GM23338 (cell line): ENCODE measurements around the gene NF1. TPM values are rescaled to one million over a fixed set of nuclear protein-coding genes. Genes with fewer than 3 reads are reported as not detected.

Experiments
- ATAC-seq: fragments of 200-7000 bp; cut with Tn5 transposase; 3 replicates; pipeline ENCODE4 v1.9.1; 2020
- DNase-seq: peaks from one replicate; pipeline ENCODE4 v3.0.0-alpha.2; 2015; ENCODE audit warnings: low spot score
- H2AFZ ChIP-seq: fragments of 200-600 bp; sonication (generic); 2 replicates; pipeline ENCODE4 v1.8.0; 2016; ENCODE audit warnings: antibody characterized with exemption, mild to moderate bottlenecking, moderate library complexity
- H3F3A ChIP-seq: fragments of 200-600 bp; sonication (generic); replicated peaks from 2 replicates; pipeline ENCODE4 v1.8.0; 2017; ENCODE audit warnings: antibody characterized with exemption, mixed run types, low read depth
- H3K27ac ChIP-seq: fragments of 200-600 bp; sonication (generic); 2 replicates; pipeline ENCODE4 v1.6.1; 2016; ENCODE audit warnings: low read depth
- H3K27me3 ChIP-seq: fragments of 200-600 bp; sonication (generic); 2 replicates; pipeline ENCODE4 v1.8.0; 2016; ENCODE audit warnings: mild to moderate bottlenecking, mixed run types, moderate library complexity; ENCODE audit not compliant: insufficient read depth
- H3K36me3 ChIP-seq: fragments of 200-600 bp; sonication (generic); 2 replicates; pipeline ENCODE4 v1.8.0; 2016; ENCODE audit warnings: mild to moderate bottlenecking; ENCODE audit not compliant: insufficient read depth
- H3K4me1 ChIP-seq: fragments of 200-600 bp; sonication (generic); 2 replicates; pipeline ENCODE4 v1.8.0; 2016; ENCODE audit warnings: mild to moderate bottlenecking, moderate library complexity; ENCODE audit not compliant: insufficient read depth
- H3K4me2 ChIP-seq: fragments of 200-600 bp; sonication (generic); 2 replicates; pipeline ENCODE4 v1.7.1; 2017; ENCODE audit warnings: mixed run types
- H3K4me3 ChIP-seq: fragments of 200-600 bp; sonication (generic); 2 replicates; pipeline ENCODE4 v1.6.1; 2016; ENCODE audit warnings: mixed run types
- H3K79me2 ChIP-seq: fragments of 200-600 bp; sonication (generic); replicated peaks from 2 replicates; pipeline ENCODE4 v1.8.0; 2017; ENCODE audit warnings: mild to moderate bottlenecking; ENCODE audit not compliant: insufficient read depth
- H3K9me2 ChIP-seq: fragments of 200-600 bp; sonication (generic); 2 replicates; pipeline ENCODE4 v1.8.0; 2017; ENCODE audit not compliant: insufficient read depth
- H4K20me1 ChIP-seq: fragments of 200-600 bp; sonication (generic); replicated peaks from 2 replicates; pipeline ENCODE4 v1.8.0; 2017; ENCODE audit warnings: mild to moderate bottlenecking; ENCODE audit not compliant: insufficient read depth
- H3K27ac Mint-ChIP-seq: 2 replicates; pipeline ENCODE4 v1.8.0; 2020; ENCODE audit warnings: inconsistent platforms, mild to moderate bottlenecking, moderate library complexity, mixed read lengths
- H3K27me3 Mint-ChIP-seq: 3 replicates; pipeline ENCODE4 v1.8.0; 2022; ENCODE audit warnings: low read depth, mild to moderate bottlenecking, moderate library complexity, mixed read lengths, inconsistent platforms; ENCODE audit not compliant: insufficient read depth, poor library complexity
- H3K36me3 Mint-ChIP-seq: 3 replicates; pipeline ENCODE4 v1.8.0; 2021; ENCODE audit warnings: low read depth, mild to moderate bottlenecking, inconsistent platforms, moderate library complexity, mixed read lengths
- H3K4me1 Mint-ChIP-seq: 3 replicates; pipeline ENCODE4 v1.8.0; 2020; ENCODE audit warnings: mild to moderate bottlenecking, inconsistent platforms, mixed read lengths
- H3K4me3 Mint-ChIP-seq: 3 replicates; pipeline ENCODE4 v1.8.0; 2021; ENCODE audit warnings: moderate library complexity, mild to moderate bottlenecking, inconsistent platforms, mixed read lengths
- H3K9me3 Mint-ChIP-seq: 3 replicates; pipeline ENCODE4 v1.8.0; 2020; ENCODE audit warnings: moderate library complexity, mild to moderate bottlenecking, inconsistent platforms, mixed read lengths
- EZH2phosphoT487 ChIP-seq: fragments of 200-600 bp; sonication (generic); IDR thresholded peaks from one replicate; pipeline ENCODE4 v1.8.1; 2018; ENCODE audit warnings: antibody characterized with exemption; ENCODE audit not compliant: unreplicated experiment
- JUNB ChIP-seq: IDR thresholded peaks from one replicate; pipeline ENCODE4 v1.6.1; 2016; ENCODE audit warnings: antibody characterized with exemption; ENCODE audit not compliant: unreplicated experiment
- NANOG ChIP-seq: IDR thresholded peaks from 2 replicates; pipeline ENCODE4 v1.6.1; 2016; ENCODE audit warnings: antibody characterized with exemption, borderline replicate concordance
- ZNF114 ChIP-seq: fragments of 250-450 bp; sonication (Bioruptor Pico); IDR thresholded peaks from 2 replicates; pipeline ENCODE4 v1.5.0; 2020; ENCODE audit warnings: mild to moderate bottlenecking, moderate library complexity
- polyA plus RNA-seq: library from polyadenylated mRNA; unstranded; fragments of >200 nt; fragmentation: Nextera tagmentation; extraction: Ambion mirVana; gene quantifications from 2 replicates; pipeline ENCODE4 v1.2.1, GENCODE V29; 2016
- total RNA-seq: library from RNA; depleted of rRNA; stranded (reverse); fragments of >200 nt; shearing (Covaris generic); gene quantifications from 2 replicates; pipeline ENCODE4 v1.2.3, GENCODE V29; 2014
- TF ChIP-seq, protein P1 (sequence below): fragments of 250-450 bp; sonication (Bioruptor Pico); IDR thresholded peaks from 2 replicates; pipeline ENCODE4 v1.5.0; 2020; ENCODE audit warnings: mild to moderate bottlenecking, moderate library complexity
- TF ChIP-seq, protein P2 (sequence below): IDR thresholded peaks from 2 replicates; pipeline ENCODE4 v1.6.1; 2016; ENCODE audit warnings: antibody characterized with exemption
- TF ChIP-seq, protein P3 (sequence below), 2 experiments: fragments of 200-600 bp in 1 of 2; sonication (generic) in 1 of 2; conservative IDR thresholded peaks; 2 replicates each; pipeline versions ENCODE4 v1.5.1 to v1.6.1; 2016 to 2017; ENCODE audit warnings: antibody characterized with exemption in 2 of 2, low read depth in 2 of 2, mild to moderate bottlenecking in 2 of 2, moderate library complexity in 1 of 2

NF1 gene
- total and polyA plus RNA-seq, 2 experiments from 2014 or later, result 16.3 to 49.7 TPM

DNA sequence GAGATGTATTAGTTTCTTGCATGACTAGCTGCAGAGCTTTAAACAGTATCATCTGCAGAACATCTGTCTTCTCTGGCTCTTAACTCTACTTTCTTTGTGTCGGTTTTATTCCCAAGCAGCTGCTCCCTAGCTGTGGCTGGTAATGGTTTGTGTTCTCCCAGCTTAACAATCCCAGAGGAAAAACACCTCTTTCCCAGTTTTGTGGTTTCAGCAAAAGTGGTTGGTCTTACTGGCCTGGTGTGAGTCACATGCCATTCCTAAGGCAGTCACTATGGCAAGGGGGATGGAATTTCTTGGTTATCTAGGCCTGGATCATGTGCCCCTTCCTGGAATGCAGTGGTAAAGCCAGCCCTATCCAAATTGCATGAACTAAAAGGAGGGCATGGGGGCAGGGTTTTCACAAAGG, 174.8 kb downstream of the NF1 start:
- no peak for TF ChIP-seq EZH2phosphoT487
- TF ChIP-seq NANOG, result no peak
- TF ChIP-seq, protein P1, sequence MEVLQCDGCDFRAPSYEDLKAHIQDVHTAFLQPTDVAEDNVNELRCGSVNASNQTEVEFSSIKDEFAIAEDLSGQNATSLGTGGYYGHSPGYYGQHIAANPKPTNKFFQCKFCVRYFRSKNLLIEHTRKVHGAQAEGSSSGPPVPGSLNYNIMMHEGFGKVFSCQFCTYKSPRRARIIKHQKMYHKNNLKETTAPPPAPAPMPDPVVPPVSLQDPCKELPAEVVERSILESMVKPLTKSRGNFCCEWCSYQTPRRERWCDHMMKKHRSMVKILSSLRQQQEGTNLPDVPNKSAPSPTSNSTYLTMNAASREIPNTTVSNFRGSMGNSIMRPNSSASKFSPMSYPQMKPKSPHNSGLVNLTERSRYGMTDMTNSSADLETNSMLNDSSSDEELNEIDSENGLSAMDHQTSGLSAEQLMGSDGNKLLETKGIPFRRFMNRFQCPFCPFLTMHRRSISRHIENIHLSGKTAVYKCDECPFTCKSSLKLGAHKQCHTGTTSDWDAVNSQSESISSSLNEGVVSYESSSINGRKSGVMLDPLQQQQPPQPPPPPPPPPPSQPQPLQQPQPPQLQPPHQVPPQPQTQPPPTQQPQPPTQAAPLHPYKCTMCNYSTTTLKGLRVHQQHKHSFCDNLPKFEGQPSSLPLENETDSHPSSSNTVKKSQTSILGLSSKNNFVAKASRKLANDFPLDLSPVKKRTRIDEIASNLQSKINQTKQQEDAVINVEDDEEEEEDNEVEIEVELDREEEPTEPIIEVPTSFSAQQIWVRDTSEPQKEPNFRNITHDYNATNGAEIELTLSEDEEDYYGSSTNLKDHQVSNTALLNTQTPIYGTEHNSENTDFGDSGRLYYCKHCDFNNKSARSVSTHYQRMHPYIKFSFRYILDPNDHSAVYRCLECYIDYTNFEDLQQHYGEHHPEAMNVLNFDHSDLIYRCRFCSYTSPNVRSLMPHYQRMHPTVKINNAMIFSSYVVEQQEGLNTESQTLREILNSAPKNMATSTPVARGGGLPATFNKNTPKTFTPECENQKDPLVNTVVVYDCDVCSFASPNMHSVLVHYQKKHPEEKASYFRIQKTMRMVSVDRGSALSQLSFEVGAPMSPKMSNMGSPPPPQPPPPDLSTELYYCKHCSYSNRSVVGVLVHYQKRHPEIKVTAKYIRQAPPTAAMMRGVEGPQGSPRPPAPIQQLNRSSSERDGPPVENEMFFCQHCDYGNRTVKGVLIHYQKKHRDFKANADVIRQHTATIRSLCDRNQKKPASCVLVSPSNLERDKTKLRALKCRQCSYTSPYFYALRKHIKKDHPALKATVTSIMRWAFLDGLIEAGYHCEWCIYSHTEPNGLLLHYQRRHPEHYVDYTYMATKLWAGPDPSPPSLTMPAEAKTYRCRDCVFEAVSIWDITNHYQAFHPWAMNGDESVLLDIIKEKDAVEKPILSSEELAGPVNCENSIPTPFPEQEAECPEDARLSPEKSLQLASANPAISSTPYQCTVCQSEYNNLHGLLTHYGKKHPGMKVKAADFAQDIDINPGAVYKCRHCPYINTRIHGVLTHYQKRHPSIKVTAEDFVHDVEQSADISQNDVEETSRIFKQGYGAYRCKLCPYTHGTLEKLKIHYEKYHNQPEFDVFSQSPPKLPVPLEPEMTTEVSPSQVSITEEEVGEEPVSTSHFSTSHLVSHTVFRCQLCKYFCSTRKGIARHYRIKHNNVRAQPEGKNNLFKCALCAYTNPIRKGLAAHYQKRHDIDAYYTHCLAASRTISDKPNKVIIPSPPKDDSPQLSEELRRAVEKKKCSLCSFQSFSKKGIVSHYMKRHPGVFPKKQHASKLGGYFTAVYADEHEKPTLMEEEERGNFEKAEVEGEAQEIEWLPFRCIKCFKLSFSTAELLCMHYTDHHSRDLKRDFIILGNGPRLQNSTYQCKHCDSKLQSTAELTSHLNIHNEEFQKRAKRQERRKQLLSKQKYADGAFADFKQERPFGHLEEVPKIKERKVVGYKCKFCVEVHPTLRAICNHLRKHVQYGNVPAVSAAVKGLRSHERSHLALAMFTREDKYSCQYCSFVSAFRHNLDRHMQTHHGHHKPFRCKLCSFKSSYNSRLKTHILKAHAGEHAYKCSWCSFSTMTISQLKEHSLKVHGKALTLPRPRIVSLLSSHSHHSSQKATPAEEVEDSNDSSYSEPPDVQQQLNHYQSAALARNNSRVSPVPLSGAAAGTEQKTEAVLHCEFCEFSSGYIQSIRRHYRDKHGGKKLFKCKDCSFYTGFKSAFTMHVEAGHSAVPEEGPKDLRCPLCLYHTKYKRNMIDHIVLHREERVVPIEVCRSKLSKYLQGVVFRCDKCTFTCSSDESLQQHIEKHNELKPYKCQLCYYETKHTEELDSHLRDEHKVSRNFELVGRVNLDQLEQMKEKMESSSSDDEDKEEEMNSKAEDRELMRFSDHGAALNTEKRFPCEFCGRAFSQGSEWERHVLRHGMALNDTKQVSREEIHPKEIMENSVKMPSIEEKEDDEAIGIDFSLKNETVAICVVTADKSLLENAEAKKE (CRISPR knock-in tag), result no peak
- TF ChIP-seq ZNF114 (CRISPR knock-in tag), result no peak
- TF ChIP-seq, protein P2, sequence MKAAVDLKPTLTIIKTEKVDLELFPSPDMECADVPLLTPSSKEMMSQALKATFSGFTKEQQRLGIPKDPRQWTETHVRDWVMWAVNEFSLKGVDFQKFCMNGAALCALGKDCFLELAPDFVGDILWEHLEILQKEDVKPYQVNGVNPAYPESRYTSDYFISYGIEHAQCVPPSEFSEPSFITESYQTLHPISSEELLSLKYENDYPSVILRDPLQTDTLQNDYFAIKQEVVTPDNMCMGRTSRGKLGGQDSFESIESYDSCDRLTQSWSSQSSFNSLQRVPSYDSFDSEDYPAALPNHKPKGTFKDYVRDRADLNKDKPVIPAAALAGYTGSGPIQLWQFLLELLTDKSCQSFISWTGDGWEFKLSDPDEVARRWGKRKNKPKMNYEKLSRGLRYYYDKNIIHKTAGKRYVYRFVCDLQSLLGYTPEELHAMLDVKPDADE, result no peak
- no peak for TF ChIP-seq JUNB
- TF ChIP-seq, protein P3, sequence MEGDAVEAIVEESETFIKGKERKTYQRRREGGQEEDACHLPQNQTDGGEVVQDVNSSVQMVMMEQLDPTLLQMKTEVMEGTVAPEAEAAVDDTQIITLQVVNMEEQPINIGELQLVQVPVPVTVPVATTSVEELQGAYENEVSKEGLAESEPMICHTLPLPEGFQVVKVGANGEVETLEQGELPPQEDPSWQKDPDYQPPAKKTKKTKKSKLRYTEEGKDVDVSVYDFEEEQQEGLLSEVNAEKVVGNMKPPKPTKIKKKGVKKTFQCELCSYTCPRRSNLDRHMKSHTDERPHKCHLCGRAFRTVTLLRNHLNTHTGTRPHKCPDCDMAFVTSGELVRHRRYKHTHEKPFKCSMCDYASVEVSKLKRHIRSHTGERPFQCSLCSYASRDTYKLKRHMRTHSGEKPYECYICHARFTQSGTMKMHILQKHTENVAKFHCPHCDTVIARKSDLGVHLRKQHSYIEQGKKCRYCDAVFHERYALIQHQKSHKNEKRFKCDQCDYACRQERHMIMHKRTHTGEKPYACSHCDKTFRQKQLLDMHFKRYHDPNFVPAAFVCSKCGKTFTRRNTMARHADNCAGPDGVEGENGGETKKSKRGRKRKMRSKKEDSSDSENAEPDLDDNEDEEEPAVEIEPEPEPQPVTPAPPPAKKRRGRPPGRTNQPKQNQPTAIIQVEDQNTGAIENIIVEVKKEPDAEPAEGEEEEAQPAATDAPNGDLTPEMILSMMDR (conservative IDR thresholded peaks at IDR 0.05; ENCODE audit: low read depth in 2 of 2), result no peak
- H4K20me1 ChIP-seq, result no peaks in the 10 kb centered on the region
- no peak overlapping the region for H2AFZ ChIP-seq
- Mint-ChIP-seq H3K36me3 (peaks cover 12% of the 10 kb centered on the region; the same call in 2 of the 3 replicates), H3K9me3 (no peaks in the 10 kb centered on the region), H3K4me1 (peaks cover 9% of the 10 kb centered on the region; the same call in 2 of the 3 replicates), H3K4me3 (no peak overlapping the region), H3K27ac (peak overlapping the region; percentile 89), H3K27me3 (peaks cover 2% of the 10 kb centered on the region)
- no peak overlapping the region for H3K4me3 ChIP-seq
- H3F3A ChIP-seq, result no peaks in the 10 kb centered on the region
- no peaks in the 10 kb centered on the region for H3K27me3 ChIP-seq
- ATAC-seq (peak; percentile 95), DNase-seq (peak; percentile 79)
- 0 out of 2 replicates have a peak, but pooled peaks cover 4% of the 10 kb centered on the region for H3K4me1 ChIP-seq
- H3K4me2 ChIP-seq, result 0 out of 2 replicates have a peak overlapping the region, but pooled peaks have one; percentile 1
- H3K36me3 ChIP-seq, result no peaks in the 10 kb centered on the region
- H3K79me2 ChIP-seq, result no peaks in the 10 kb centered on the region
- no peaks in the 10 kb centered on the region for H3K9me2 ChIP-seq
- H3K27ac ChIP-seq, result peak overlapping the region; percentile 43; the same call in 1 of the 2 replicates
